Measurements from ENCODE around the gene FEM1A.

DNA sequence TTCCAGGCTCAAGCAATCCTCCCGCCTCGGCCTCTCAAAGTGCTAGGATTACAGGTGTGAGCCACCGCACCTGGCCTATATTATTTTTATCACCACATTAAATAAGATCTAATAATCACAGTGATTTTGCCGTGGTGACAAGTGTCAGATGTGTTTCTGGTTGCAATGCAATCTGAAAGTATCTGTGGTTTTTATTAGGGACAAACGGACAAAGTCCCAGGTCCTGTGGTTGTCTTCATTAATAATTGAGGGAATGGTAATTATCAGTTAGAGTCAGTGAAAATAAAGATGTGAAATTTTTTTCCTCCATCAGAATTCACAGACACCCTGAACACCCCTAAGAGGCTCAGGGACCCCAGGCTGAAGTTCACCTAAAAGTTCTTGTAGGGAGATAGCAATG lies 41.2 kb downstream of the FEM1A start:
- TF ChIP-seq POLR2A (IDR thresholded peaks at IDR 0.05; ENCODE audit: low read depth, low read length) (no peak), POLR2AphosphoS5 (IDR thresholded peaks at IDR 0.05; ENCODE audit: low read depth, low read length) (no peak), TAF1 (IDR thresholded peaks at IDR 0.05; ENCODE audit: borderline replicate concordance, low read depth, low read length) (no peak)
